Rectal smooth muscle tissue (tissue), 1 donor: Measurements from ENCODE around the gene SPSB4.
"Not testable (repeated sequence)": the region's sequence is repeated elsewhere in the genome, so short reads cannot be mapped to it uniquely, and the experiment has no call there.

Experiments
- H3K27ac ChIP-seq: one replicate; pipeline ENCODE4 v1.7.0; 2013; ENCODE audit warnings: low read depth, low read length, inconsistent platforms
- H3K27me3 ChIP-seq: one replicate; pipeline ENCODE4 v1.7.0; 2013; ENCODE audit warnings: low read length; ENCODE audit not compliant: control insufficient read depth, insufficient read depth
- H3K36me3 ChIP-seq: one replicate; pipeline ENCODE4 v1.7.0; 2013; ENCODE audit warnings: low read length; ENCODE audit not compliant: control insufficient read depth, insufficient read depth
- H3K4me1 ChIP-seq: one replicate; pipeline ENCODE4 v1.7.0; 2013; ENCODE audit warnings: low read length; ENCODE audit not compliant: control insufficient read depth, insufficient read depth
- H3K4me3 ChIP-seq: one replicate; pipeline ENCODE4 v1.7.0; 2013; ENCODE audit warnings: low read length
- H3K9ac ChIP-seq: one replicate; pipeline ENCODE4 v1.7.0; 2013; ENCODE audit warnings: low read length

SPSB4 gene

GRCh38 chr3:141108039-141108438 is 56.9 kb downstream of the SPSB4 start:
- Histone ChIP-seq H3K27me3 (no peaks in the 10 kb centered on the region), H3K4me1 (no peaks in the 10 kb centered on the region), H3K36me3 (no peaks in the 10 kb centered on the region), H3K27ac (no peak overlapping the region), H3K4me3 (no peak overlapping the region), H3K9ac (no peak overlapping the region)

DNA sequence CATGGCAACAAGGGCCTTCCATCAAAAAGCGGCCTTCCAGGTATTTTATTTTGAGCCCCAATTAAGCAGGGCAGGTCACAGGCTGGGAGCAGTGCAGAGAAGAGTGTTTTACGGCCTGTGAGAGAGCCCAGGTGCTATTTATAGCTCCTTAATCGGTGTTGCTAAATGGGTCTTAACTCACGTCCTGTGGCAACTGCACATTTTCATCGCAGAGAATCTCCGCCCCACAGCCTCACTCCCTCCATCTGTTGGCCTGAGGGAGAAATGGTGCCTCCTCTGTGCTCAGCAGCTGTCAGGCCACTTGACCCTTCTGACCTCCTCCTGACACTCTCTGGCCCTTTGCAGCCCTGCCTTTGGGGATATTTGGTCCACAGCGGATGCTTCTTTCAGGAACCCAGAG is 58.6 kb downstream of the SPSB4 start:
- no peaks in the 10 kb centered on the region for H3K27me3 ChIP-seq
- no peak overlapping the region for H3K4me3 ChIP-seq
- H3K4me1 ChIP-seq = no peaks in the 10 kb centered on the region
- no peaks in the 10 kb centered on the region for H3K36me3 ChIP-seq
- no peak overlapping the region for H3K27ac ChIP-seq
- no peak overlapping the region for H3K9ac ChIP-seq

DNA sequence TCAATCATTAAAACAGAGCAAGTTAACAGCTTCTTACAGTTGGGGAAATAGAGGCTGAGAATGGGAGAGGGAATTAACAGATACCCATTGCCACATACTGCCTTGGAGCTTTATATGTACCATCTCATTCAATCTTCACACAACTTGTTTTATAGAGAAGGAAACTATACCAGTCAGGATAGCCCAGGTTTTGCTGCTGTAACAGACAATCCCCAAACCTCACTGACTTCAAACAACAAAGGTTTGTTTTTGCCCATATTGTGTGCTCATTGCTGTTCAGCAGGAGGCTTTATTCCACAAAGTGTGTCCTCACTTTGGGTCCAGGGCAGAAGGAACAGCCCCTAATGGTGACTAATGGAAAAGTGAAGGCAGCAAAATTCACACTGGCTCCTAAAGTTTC is 59.2 kb downstream of the SPSB4 start:
- H3K27me3 ChIP-seq = no peaks in the 10 kb centered on the region
- no peak overlapping the region for H3K4me3 ChIP-seq
- H3K27ac ChIP-seq = no peak overlapping the region
- no peaks in the 10 kb centered on the region for H3K4me1 ChIP-seq
- H3K36me3 ChIP-seq = no peaks in the 10 kb centered on the region
- no peak overlapping the region for H3K9ac ChIP-seq

GRCh38 chr3:141111364-141112155 is 60.4 kb downstream of the SPSB4 start:
- no peaks in the 10 kb centered on the region for H3K4me1 ChIP-seq
- H3K27ac ChIP-seq = no peak overlapping the region
- no peak overlapping the region for H3K9ac ChIP-seq
- H3K27me3 ChIP-seq = no peaks in the 10 kb centered on the region
- H3K4me3 ChIP-seq = no peak overlapping the region
- no peaks in the 10 kb centered on the region for H3K36me3 ChIP-seq

DNA sequence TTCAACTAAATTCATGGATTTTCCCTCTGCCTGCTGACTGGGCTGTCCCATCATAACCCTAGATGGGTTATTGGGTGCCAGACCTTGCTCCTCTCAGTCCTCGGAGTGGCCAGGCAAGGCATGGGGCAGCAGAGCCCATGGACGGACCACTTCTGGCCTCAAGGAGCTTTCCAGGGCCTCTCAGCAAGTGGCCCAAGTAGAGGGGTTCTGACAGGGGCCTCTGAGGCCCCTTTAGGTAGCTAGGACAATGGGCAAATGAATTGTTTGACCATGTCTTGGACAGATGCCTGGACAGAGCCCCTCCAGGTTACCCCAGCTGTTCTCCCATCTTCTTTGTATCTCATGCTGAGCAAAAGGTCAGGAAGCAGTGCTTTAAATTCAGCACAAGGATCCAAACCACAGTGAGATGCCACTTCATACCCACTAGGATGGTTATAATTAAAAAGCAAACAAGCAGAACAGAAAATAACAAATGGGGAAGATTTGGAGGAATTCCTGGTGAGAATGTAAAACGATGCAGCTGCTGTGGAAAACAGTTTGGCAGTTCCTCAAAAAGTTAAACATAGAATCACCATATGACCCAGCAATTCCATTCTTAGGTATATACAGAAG is 61.6 kb downstream of the SPSB4 start:
- no peaks in the 10 kb centered on the region for H3K4me1 ChIP-seq
- no peaks in the 10 kb centered on the region for H3K36me3 ChIP-seq
- no peak overlapping the region for H3K4me3 ChIP-seq
- no peaks in the 10 kb centered on the region for H3K27me3 ChIP-seq
- no peak overlapping the region for H3K9ac ChIP-seq
- no peak overlapping the region for H3K27ac ChIP-seq

- not testable (repeated sequence) for H3K36me3 ChIP-seq, H3K27me3 ChIP-seq, H3K4me3 ChIP-seq, H3K27ac ChIP-seq, H3K9ac ChIP-seq, H3K4me1 ChIP-seq
Observed at GRCh38 chr3:141113680-141114079, 62.5 kb downstream of the SPSB4 start.

- Histone ChIP-seq H3K27me3 (no peaks in the 10 kb centered on the region), H3K27ac (no peak overlapping the region), H3K9ac (no peak overlapping the region), H3K4me3 (no peak overlapping the region), H3K36me3 (no peaks in the 10 kb centered on the region), H3K4me1 (no peaks in the 10 kb centered on the region)
Observed at GRCh38 chr3:141114179-141114745, 63.1 kb downstream of the SPSB4 start.

DNA sequence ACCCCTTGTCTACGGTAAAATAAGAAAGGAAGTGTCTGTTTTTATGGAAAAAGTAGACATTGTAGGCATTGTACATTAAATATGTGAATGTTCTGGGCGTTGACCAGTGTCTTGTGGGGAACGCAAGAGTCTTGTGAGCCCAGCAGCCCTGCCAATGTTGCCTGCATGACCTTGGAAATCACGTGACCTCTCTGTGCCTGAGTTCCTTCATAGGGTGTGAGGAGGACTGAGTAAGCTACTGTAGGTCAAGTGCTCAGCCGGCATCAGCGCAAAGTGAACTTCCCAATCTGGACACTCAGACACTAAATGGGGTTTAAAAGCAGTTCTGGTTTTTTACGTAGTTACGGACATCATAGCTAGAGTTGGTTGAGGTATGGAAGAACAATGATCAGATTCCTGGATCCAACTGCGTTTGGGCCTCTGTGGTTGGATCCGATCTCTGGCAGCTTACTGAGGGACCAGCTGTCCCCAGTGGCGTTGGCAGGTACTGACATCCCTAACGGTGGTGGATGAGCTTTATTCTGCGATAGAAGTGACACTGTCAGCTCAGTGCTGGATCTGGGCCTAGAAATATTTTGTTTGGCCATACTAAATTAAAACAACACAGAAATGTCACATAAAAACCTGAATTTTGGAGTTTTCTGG is 63.8 kb downstream of the SPSB4 start:
- Histone ChIP-seq H3K4me3 (no peak overlapping the region), H3K9ac (no peak overlapping the region), H3K27me3 (no peaks in the 10 kb centered on the region), H3K4me1 (no peaks in the 10 kb centered on the region), H3K27ac (peak overlapping the region; percentile 29), H3K36me3 (no peaks in the 10 kb centered on the region)

DNA sequence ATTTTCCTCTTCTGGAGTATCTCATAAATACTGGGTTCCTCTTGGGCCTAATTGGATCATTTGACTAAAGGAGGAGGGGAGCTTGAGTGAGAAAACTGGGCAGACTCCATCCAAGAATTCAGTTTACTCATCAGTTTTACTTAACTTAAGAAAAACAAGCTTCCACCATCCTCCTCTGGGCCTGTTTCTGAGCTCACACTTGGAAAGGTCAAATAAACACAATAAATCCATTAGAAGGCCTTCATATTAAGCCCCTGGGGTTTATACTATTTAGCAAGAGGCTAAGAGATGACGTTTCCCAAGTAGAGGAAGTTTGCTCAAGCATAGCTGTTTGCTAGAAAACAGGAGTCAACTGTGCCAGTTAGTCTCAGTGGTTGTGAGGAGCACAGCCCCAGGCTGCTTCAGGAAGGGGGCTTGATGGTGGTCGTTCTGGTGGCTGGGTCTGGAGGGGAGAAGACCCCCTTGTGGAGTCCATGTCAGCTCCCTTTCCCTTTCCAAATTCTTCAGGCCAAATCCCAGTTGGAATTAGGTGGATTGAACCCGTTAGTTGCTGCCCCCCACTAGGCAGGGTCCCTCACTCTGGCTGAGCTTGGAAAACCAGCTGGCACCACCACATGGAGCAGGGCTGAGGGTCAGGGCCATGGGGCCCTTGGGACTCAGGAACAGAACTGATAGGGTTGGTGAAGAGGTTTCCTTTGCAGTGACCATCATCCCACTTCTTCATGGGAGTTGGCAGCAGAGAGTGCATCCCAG is 64.8 kb downstream of the SPSB4 start:
- H3K4me1 ChIP-seq = no peaks in the 10 kb centered on the region
- peak overlapping the region; percentile 38 for H3K27ac ChIP-seq
- H3K27me3 ChIP-seq = no peaks in the 10 kb centered on the region
- H3K36me3 ChIP-seq = no peaks in the 10 kb centered on the region
- H3K4me3 ChIP-seq = no peak overlapping the region
- H3K9ac ChIP-seq = no peak overlapping the region

DNA sequence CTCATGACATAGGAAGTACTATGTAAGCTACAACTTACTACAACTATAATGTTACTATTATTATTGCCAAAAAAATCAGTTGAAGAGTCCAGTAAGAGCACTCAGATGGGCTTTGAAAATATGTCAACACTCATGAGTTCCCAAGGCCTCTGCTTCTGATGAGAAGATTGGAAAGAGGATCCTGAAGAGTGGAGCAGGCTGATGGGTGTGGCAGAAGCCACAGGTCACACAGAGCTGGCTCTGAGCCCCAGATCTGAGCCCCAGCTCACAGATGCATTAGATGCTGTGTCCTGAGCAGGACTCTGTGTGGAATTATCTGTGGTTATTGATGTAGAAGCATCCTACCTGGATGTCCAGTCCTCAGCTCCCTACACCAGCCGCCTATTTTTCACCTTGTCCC is 65.6 kb downstream of the SPSB4 start:
- H3K27ac ChIP-seq = no peak overlapping the region
- H3K9ac ChIP-seq = no peak overlapping the region
- H3K27me3 ChIP-seq = no peaks in the 10 kb centered on the region
- no peaks in the 10 kb centered on the region for H3K36me3 ChIP-seq
- no peaks in the 10 kb centered on the region for H3K4me1 ChIP-seq
- no peak overlapping the region for H3K4me3 ChIP-seq

DNA sequence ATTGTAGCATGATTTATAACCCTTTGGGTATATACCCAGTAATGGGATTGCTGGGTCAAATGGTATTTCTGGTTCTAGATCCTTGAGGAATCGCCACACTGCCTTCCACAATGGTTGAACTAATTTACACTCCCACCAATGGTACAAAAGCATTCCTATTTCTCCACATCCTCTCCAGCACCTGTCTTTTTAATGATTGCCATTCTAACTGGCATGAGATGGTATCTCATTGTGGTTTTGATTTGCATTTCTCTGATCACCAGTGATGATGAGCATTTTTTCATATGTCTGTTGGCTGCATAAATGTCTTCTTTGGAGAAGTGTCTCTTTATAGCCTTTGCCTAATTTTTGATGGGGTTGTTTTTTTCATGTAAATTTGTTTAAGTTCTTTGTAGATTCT is 66.8 kb downstream of the SPSB4 start:
- not testable (repeated sequence) for H3K4me3 ChIP-seq, H3K4me1 ChIP-seq, H3K27ac ChIP-seq, H3K9ac ChIP-seq, H3K27me3 ChIP-seq, H3K36me3 ChIP-seq

DNA sequence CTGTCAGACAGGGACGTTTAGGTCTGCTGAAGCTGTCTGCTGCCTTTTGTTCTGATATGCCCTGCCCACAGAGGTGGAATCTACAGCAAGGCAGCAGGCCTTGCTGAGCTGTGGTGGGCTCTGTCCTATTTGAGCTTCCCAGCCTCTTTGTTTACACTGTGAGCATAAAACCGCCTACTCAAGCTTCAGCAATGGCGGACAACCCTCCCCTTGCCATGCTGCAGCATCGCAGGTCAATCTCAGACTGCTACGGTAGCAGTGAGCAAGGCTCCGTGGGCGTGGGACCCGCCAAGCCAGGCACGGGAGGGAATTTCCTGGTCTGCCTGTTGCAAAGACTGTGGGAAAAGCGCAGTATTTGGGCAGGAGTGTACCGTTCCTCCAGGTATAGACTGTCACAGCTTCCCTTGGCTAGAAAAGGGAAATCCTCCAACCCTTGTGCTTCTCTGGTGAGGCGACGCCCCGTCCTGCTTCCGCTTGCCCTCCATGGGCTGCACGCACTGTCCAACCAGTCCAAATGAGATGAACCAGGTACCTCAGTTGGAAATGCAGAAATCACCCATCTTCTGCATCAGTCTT is 71.4 kb downstream of the SPSB4 start:
- Histone ChIP-seq H3K4me1 (no peaks in the 10 kb centered on the region), H3K27ac (no peak overlapping the region), H3K9ac (no peak overlapping the region), H3K4me3 (no peak overlapping the region), H3K27me3 (no peaks in the 10 kb centered on the region), H3K36me3 (no peaks in the 10 kb centered on the region)
